ENCODE data around the gene FAIM.
"Not testable (repeated sequence)": the region's sequence is repeated elsewhere in the genome, so short reads cannot be mapped to it uniquely, and the experiment has no call there.

FAIM gene

GRCh38 chr3:138604106-138604595 lies 4.4 kb upstream of the FAIM start:
- not testable (repeated sequence) for DNase-seq

- DNase-seq = no peak
These were observed 1.3 kb downstream of the FAIM start for GRCh38 chr3:138609898-138610266.

- DNase-seq = no peak
These were observed 6.9 kb downstream of the FAIM start for GRCh38 chr3:138615462-138615861.

GRCh38 chr3:138620431-138620830 lies 11.9 kb downstream of the FAIM start:
- DNase-seq = no peak

GRCh38 chr3:138624518-138624917 lies 15.9 kb downstream of the FAIM start:
- DNase-seq = no peak

- DNase-seq = no peak
These were observed 17.3 kb downstream of the FAIM start for GRCh38 chr3:138625707-138626365.

- DNase-seq = no peak
These were observed 21.0 kb downstream of the FAIM start for GRCh38 chr3:138629526-138629925.

- DNase-seq = no peak
These were observed 30.1 kb downstream of the FAIM start for GRCh38 chr3:138638641-138639040.

- no peak for DNase-seq
These were observed 32.0 kb downstream of the FAIM start for GRCh38 chr3:138640537-138640936.

GRCh38 chr3:138642226-138642926 lies 33.8 kb downstream of the FAIM start:
- no peak for DNase-seq

GRCh38 chr3:138642927-138643253 lies 34.3 kb downstream of the FAIM start:
- DNase-seq = no peak

- DNase-seq = no peak
These were observed 37.4 kb downstream of the FAIM start for GRCh38 chr3:138646008-138646407.

GRCh38 chr3:138646513-138646912 lies 37.9 kb downstream of the FAIM start:
- no peak for DNase-seq

GRCh38 chr3:138649134-138649533 lies 40.6 kb downstream of the FAIM start:
- DNase-seq = no peak

- no peak for DNase-seq
These were observed 45.0 kb downstream of the FAIM start for GRCh38 chr3:138653567-138653966.

GRCh38 chr3:138657508-138657907 lies 48.9 kb downstream of the FAIM start:
- DNase-seq = no peak

GRCh38 chr3:138668107-138668506 lies 59.5 kb downstream of the FAIM start:
- no peak for DNase-seq

GRCh38 chr3:138670407-138670806 lies 61.8 kb downstream of the FAIM start:
- no peak for DNase-seq

- DNase-seq = no peak
These were observed 65.3 kb downstream of the FAIM start for GRCh38 chr3:138673641-138674530.

- DNase-seq = peak in 1 of 2 donors; percentile 14
These were observed 66.8 kb downstream of the FAIM start for GRCh38 chr3:138675393-138675792.

GRCh38 chr3:138678086-138678485 lies 69.5 kb downstream of the FAIM start:
- no peak for DNase-seq

GRCh38 chr3:138678874-138679392 lies 70.4 kb downstream of the FAIM start:
- DNase-seq = no peak

- DNase-seq = not testable (repeated sequence)
These were observed 72.4 kb downstream of the FAIM start for GRCh38 chr3:138680974-138681373.
